SJSA1 (cell line): ENCODE data around the gene NR4A1. TPM values are rescaled to one million over a fixed set of nuclear protein-coding genes. Genes with fewer than 3 reads are reported as not detected.
"Not testable (repeated sequence)": the region's sequence is repeated elsewhere in the genome, so short reads cannot be mapped to it uniquely, and the experiment has no call there.

ENCODE experiments used
- DNase-seq, 2 experiments: peaks; one replicate each; pipeline ENCODE4 v3.0.0-alpha.2; 2015 to 2020; ENCODE audit warnings: low spot score in 2 of 2, low read depth in 1 of 2
- H3K27ac ChIP-seq: fragments of 250-450 bp; sonication (Bioruptor Pico); 2 replicates; pipeline ENCODE4 v1.5.1; 2020; ENCODE audit warnings: mild to moderate bottlenecking, moderate library complexity
- H3K27me3 ChIP-seq: fragments of 250-450 bp; sonication (Bioruptor Pico); replicated peaks from 2 replicates; pipeline ENCODE4 v1.5.1; 2020; ENCODE audit warnings: mild to moderate bottlenecking, moderate library complexity
- H3K36me3 ChIP-seq: fragments of 250-450 bp; sonication (Bioruptor Pico); 2 replicates; pipeline ENCODE4 v1.5.1; 2020; ENCODE audit warnings: mild to moderate bottlenecking
- H3K4me1 ChIP-seq: fragments of 250-450 bp; sonication (Bioruptor Pico); replicated peaks from 2 replicates; pipeline ENCODE4 v1.6.1; 2021; ENCODE audit warnings: mild to moderate bottlenecking
- H3K4me3 ChIP-seq: fragments of 250-450 bp; sonication (Bioruptor Pico); 2 replicates; pipeline ENCODE4 v1.5.1; 2020; ENCODE audit warnings: mild to moderate bottlenecking
- H3K9me3 ChIP-seq: fragments of 250-450 bp; sonication (Bioruptor Pico); replicated peaks from 2 replicates; pipeline ENCODE4 v1.5.1; 2020; ENCODE audit warnings: mild to moderate bottlenecking
- total RNA-seq: library from RNA; depleted of rRNA; stranded (reverse); fragments of >200 nt; shearing (Covaris generic); gene quantifications from 2 replicates; pipeline ENCODE4 v1.2.3, GENCODE V29; 2014; rRNA removed

The NR4A1 gene
- total RNA-seq, 1 experiment from 2014 or later = 7.0 TPM

- H3K4me3 ChIP-seq = no peak overlapping the region
- H3K27me3 ChIP-seq = peaks cover 18% of the 10 kb centered on the region; the same call in 1 of the 2 replicates
- H3K36me3 ChIP-seq = no peaks in the 10 kb centered on the region
- no peaks in the 10 kb centered on the region for H3K4me1 ChIP-seq
- H3K27ac ChIP-seq = no peak overlapping the region
- no peaks in the 10 kb centered on the region for H3K9me3 ChIP-seq
- DNase-seq = no peak
These were observed 36.9 kb downstream of the NR4A1 start for GRCh38 chr12:52087961-52088820.

GRCh38 chr12:52089491-52089890 lies 38.2 kb downstream of the NR4A1 start:
- Histone ChIP-seq H3K36me3 (no peaks in the 10 kb centered on the region), H3K4me1 (no peaks in the 10 kb centered on the region), H3K27ac (no peak overlapping the region), H3K27me3 (peaks cover 18% of the 10 kb centered on the region; the same call in 1 of the 2 replicates), H3K4me3 (no peak overlapping the region), H3K9me3 (no peaks in the 10 kb centered on the region)
- DNase-seq = no peak

GRCh38 chr12:52090291-52090690 lies 39.0 kb downstream of the NR4A1 start:
- no peaks in the 10 kb centered on the region for H3K4me1 ChIP-seq
- H3K27ac ChIP-seq = no peak overlapping the region
- H3K9me3 ChIP-seq = no peaks in the 10 kb centered on the region
- H3K27me3 ChIP-seq = peaks cover 18% of the 10 kb centered on the region; the same call in 1 of the 2 replicates
- no peak overlapping the region for H3K4me3 ChIP-seq
- H3K36me3 ChIP-seq = no peaks in the 10 kb centered on the region
- no peak for DNase-seq

GRCh38 chr12:52091061-52091460 lies 39.8 kb downstream of the NR4A1 start:
- H3K4me1 ChIP-seq = no peaks in the 10 kb centered on the region
- no peaks in the 10 kb centered on the region for H3K36me3 ChIP-seq
- no peak for DNase-seq
- H3K27ac ChIP-seq = no peak overlapping the region
- no peak overlapping the region for H3K4me3 ChIP-seq
- H3K9me3 ChIP-seq = no peaks in the 10 kb centered on the region
- peaks cover 18% of the 10 kb centered on the region; the same call in 1 of the 2 replicates for H3K27me3 ChIP-seq

- Histone ChIP-seq H3K27me3 (peaks cover 18% of the 10 kb centered on the region; the same call in 1 of the 2 replicates), H3K4me3 (no peak overlapping the region), H3K9me3 (no peaks in the 10 kb centered on the region), H3K27ac (no peak overlapping the region), H3K36me3 (no peaks in the 10 kb centered on the region), H3K4me1 (no peaks in the 10 kb centered on the region)
- DNase-seq = no peak
These were observed 40.6 kb downstream of the NR4A1 start for GRCh38 chr12:52091869-52092268.

GRCh38 chr12:52093346-52093745 lies 42.1 kb downstream of the NR4A1 start:
- peaks cover 18% of the 10 kb centered on the region; the same call in 1 of the 2 replicates for H3K27me3 ChIP-seq
- H3K36me3 ChIP-seq = no peaks in the 10 kb centered on the region
- no peaks in the 10 kb centered on the region for H3K9me3 ChIP-seq
- H3K27ac ChIP-seq = no peak overlapping the region
- no peaks in the 10 kb centered on the region for H3K4me1 ChIP-seq
- H3K4me3 ChIP-seq = no peak overlapping the region
- DNase-seq = no peak

GRCh38 chr12:52096332-52097044 lies 45.2 kb downstream of the NR4A1 start:
- Histone ChIP-seq H3K27ac (no peak overlapping the region), H3K27me3 (peaks cover 10% of the 10 kb centered on the region), H3K36me3 (no peaks in the 10 kb centered on the region), H3K9me3 (no peaks in the 10 kb centered on the region), H3K4me3 (no peak overlapping the region), H3K4me1 (no peaks in the 10 kb centered on the region)
- DNase-seq = no peak

- no peak overlapping the region for H3K27ac ChIP-seq
- H3K36me3 ChIP-seq = no peaks in the 10 kb centered on the region
- peaks cover 7% of the 10 kb centered on the region for H3K27me3 ChIP-seq
- H3K4me3 ChIP-seq = no peak overlapping the region
- H3K4me1 ChIP-seq = no peaks in the 10 kb centered on the region
- DNase-seq = no peak
- H3K9me3 ChIP-seq = no peaks in the 10 kb centered on the region
These were observed 45.9 kb downstream of the NR4A1 start for GRCh38 chr12:52097045-52097666.

GRCh38 chr12:52104431-52105089 lies 53.3 kb downstream of the NR4A1 start:
- H3K27ac ChIP-seq, DNase-seq, H3K4me1 ChIP-seq, H3K4me3 ChIP-seq, H3K27me3 ChIP-seq, H3K9me3 ChIP-seq, H3K36me3 ChIP-seq: not testable (repeated sequence)

Other genes with a start within 250 kb of the NR4A1 start
- not detected in 2 replicates for gene FIGNL2, start 202.7 kb upstream of the NR4A1 start, total RNA-seq
- gene ANKRD33, start 163.3 kb upstream of the NR4A1 start, total RNA-seq = not detected in 2 replicates
- gene ACVRL1, start 143.9 kb upstream of the NR4A1 start, total RNA-seq = 23.3 and 27.6 TPM in 2 replicates
- 3.3 and 3.8 TPM in 2 replicates for gene ACVR1B, start 99.7 kb upstream of the NR4A1 start, total RNA-seq
- 6.8 and 13.1 TPM in 2 replicates for gene TAMALIN, start 44.5 kb upstream of the NR4A1 start, total RNA-seq
- gene ATG101, start 18.5 kb downstream of the NR4A1 start, total RNA-seq = 78.6 and 115 TPM in 2 replicates
- gene SMIM41, start 28.3 kb downstream of the NR4A1 start, total RNA-seq = not detected in 2 replicates
- gene KRT80, start 140.6 kb downstream of the NR4A1 start, total RNA-seq = 1.5 and 4.0 TPM in 2 replicates
- gene KRT7, start 181.8 kb downstream of the NR4A1 start, total RNA-seq = 2.1 and 16.1 TPM in 2 replicates
- gene KRT86, start 223.2 kb downstream of the NR4A1 start, total RNA-seq = 0.37 TPM in 1 of 2 replicates, not detected in the other
- gene KRT81, start 240.1 kb downstream of the NR4A1 start, total RNA-seq = 0.13 TPM in 1 of 2 replicates, not detected in the other